ENCODE results near the gene HECTD4.

HECTD4 gene

DNA sequence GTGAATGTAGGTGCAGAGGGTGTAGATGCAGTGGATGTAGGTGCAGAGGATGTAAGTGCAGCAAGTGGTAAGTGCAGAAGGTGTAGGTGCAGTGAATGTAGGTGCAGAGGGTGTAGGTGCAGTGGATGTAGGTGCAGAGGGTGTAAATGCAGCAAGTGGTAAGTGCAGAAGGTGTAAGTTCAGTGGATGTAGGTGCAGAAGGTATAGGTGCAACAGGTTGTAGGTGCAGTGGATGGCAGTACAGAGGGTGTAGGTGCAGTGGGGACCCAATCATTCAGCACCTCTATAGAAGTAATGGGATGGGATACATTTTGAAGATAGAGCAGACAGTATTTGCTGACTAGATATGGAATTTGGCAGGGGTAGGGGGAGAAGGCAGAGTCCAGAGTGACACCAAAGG lies 85.0 kb downstream of the HECTD4 start:
- Histone ChIP-seq H3K9ac (no peak overlapping the region), H3K36me3 (ENCODE audit: insufficient read depth) (no peaks in the 10 kb centered on the region), H2AFZ (ENCODE audit: low read depth) (no peak overlapping the region), H3K4me3 (IDR thresholded peaks at IDR 0.05; ENCODE audit: insufficient read depth, low read depth, low read length) (no peak overlapping the region), H3K79me2 (ENCODE audit: insufficient read depth, low read depth) (no peaks in the 10 kb centered on the region), H3K4me1 (ENCODE audit: low read depth, poor library complexity, severe bottlenecking) (peaks cover under 1% of the 10 kb centered on the region), H3K4me2 (no peak overlapping the region), H3K27ac (no peak overlapping the region), H4K20me1 (ENCODE audit: insufficient read depth) (no peaks in the 10 kb centered on the region), H3K27me3 (ENCODE audit: insufficient read depth, low read depth) (no peaks in the 10 kb centered on the region)
- TF ChIP-seq, protein P1, sequence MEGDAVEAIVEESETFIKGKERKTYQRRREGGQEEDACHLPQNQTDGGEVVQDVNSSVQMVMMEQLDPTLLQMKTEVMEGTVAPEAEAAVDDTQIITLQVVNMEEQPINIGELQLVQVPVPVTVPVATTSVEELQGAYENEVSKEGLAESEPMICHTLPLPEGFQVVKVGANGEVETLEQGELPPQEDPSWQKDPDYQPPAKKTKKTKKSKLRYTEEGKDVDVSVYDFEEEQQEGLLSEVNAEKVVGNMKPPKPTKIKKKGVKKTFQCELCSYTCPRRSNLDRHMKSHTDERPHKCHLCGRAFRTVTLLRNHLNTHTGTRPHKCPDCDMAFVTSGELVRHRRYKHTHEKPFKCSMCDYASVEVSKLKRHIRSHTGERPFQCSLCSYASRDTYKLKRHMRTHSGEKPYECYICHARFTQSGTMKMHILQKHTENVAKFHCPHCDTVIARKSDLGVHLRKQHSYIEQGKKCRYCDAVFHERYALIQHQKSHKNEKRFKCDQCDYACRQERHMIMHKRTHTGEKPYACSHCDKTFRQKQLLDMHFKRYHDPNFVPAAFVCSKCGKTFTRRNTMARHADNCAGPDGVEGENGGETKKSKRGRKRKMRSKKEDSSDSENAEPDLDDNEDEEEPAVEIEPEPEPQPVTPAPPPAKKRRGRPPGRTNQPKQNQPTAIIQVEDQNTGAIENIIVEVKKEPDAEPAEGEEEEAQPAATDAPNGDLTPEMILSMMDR (conservative IDR thresholded peaks at IDR 0.05; ENCODE audit: low read depth, low read length): no peak

DNA sequence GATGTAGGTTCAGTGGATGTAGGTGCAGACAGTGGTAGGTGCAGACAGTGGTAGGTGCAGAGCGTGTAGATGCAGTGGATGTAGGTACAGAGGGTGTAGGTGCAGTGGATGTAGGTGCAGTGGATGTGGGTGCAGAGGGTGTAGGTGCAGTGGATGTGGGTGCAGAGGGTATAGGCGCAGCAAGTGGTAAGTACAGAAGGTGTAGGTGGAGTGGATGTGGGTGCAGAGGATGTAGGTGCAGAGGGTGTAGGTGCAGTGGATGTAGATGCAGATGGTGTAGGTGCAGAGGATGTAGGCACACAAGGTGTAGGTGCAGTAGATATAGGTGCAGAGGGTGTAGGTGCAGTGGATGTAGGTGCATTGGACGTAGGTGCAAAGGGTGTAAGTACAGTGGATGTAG lies 86.0 kb downstream of the HECTD4 start:
- no peak overlapping the region for H3K9ac ChIP-seq
- H2AFZ ChIP-seq (ENCODE audit: low read depth): no peak overlapping the region
- no peaks in the 10 kb centered on the region for H3K4me1 ChIP-seq (ENCODE audit: low read depth, poor library complexity, severe bottlenecking)
- TF ChIP-seq, protein P1 (conservative IDR thresholded peaks at IDR 0.05; ENCODE audit: low read depth, low read length): no peak
- no peak overlapping the region for H3K27ac ChIP-seq
- no peaks in the 10 kb centered on the region for H4K20me1 ChIP-seq (ENCODE audit: insufficient read depth)
- no peak overlapping the region for H3K4me2 ChIP-seq
- no peaks in the 10 kb centered on the region for H3K27me3 ChIP-seq (ENCODE audit: insufficient read depth, low read depth)
- no peaks in the 10 kb centered on the region for H3K79me2 ChIP-seq (ENCODE audit: insufficient read depth, low read depth)
- no peaks in the 10 kb centered on the region for H3K36me3 ChIP-seq (ENCODE audit: insufficient read depth)
- no peak overlapping the region for H3K4me3 ChIP-seq (IDR thresholded peaks at IDR 0.05; ENCODE audit: insufficient read depth, low read depth, low read length)

DNA sequence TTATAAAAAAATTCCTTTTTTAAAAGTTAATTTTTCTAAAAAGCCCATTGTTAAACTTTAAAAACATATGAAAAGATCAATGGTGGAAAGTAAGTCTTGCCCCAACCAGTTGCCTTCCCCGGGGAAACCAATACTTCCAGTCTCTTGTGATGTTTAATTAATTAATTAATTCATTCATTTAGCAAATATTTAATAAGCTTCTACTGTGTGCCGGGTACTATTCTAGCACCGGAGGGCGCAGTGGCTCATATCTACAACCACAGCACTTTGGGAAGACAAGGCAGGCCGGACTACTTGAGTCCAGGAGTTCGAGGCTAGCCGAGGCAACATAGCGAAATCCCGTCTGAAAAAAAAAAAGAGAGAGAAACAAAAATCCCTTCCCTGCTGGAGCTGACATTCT lies 87.4 kb downstream of the HECTD4 start:
- H3K27ac ChIP-seq: no peak overlapping the region

DNA sequence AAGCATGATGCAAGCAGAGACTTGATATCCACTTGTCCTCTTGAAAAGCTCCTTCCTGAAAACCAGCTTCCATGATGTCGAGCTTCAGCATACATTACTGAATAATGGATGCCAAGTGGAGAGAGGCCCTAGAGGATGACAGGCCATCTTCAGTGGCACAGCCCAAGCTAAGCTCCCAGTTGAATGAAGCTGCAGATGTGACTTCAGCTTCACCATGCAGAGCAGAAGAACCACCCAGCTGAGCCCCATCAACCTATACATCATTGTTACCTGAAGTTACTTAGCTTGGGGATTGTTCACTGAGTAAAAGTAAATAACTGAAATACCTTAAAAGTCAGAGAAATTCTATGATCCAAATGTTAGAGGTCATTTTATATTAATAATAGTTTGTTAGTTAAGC lies 93.6 kb downstream of the HECTD4 start:
- no peak overlapping the region for H3K27ac ChIP-seq
- H3K9ac ChIP-seq: no peak overlapping the region
- H3K79me2 ChIP-seq (ENCODE audit: insufficient read depth, low read depth): no peaks in the 10 kb centered on the region
- no peaks in the 10 kb centered on the region for H3K4me1 ChIP-seq (ENCODE audit: low read depth, poor library complexity, severe bottlenecking)
- no peak overlapping the region for H3K4me3 ChIP-seq (IDR thresholded peaks at IDR 0.05; ENCODE audit: insufficient read depth, low read depth, low read length)
- TF ChIP-seq, protein P1 (conservative IDR thresholded peaks at IDR 0.05; ENCODE audit: low read depth, low read length): no peak
- H3K4me2 ChIP-seq: no peak overlapping the region
- no peaks in the 10 kb centered on the region for H4K20me1 ChIP-seq (ENCODE audit: insufficient read depth)
- H2AFZ ChIP-seq (ENCODE audit: low read depth): no peak overlapping the region
- H3K27me3 ChIP-seq (ENCODE audit: insufficient read depth, low read depth): no peaks in the 10 kb centered on the region
- no peaks in the 10 kb centered on the region for H3K36me3 ChIP-seq (ENCODE audit: insufficient read depth)

More for the DNA sequence above, 87.4 kb downstream of the HECTD4 start:
- Histone ChIP-seq H2AFZ (ENCODE audit: low read depth) (no peak overlapping the region), H3K4me2 (no peak overlapping the region), H3K79me2 (ENCODE audit: insufficient read depth, low read depth) (no peaks in the 10 kb centered on the region), H3K9ac (no peak overlapping the region), H3K4me1 (ENCODE audit: low read depth, poor library complexity, severe bottlenecking) (no peaks in the 10 kb centered on the region), H3K4me3 (IDR thresholded peaks at IDR 0.05; ENCODE audit: insufficient read depth, low read depth, low read length) (no peak overlapping the region), H4K20me1 (ENCODE audit: insufficient read depth) (no peaks in the 10 kb centered on the region), H3K36me3 (ENCODE audit: insufficient read depth) (no peaks in the 10 kb centered on the region), H3K27me3 (ENCODE audit: insufficient read depth, low read depth) (no peaks in the 10 kb centered on the region)
- TF ChIP-seq, protein P1 (conservative IDR thresholded peaks at IDR 0.05; ENCODE audit: low read depth, low read length): 0 out of 2 replicates have a peak, but pooled peaks have one; percentile 13

Data from KMS-11 (cell line).